Neural progenitor cell (in vitro differentiated cells): ENCODE measurements around the gene CIDEA. TPM values are rescaled to one million over a fixed set of nuclear protein-coding genes. Genes with fewer than 3 reads are reported as not detected.
"Not testable (repeated sequence)": the region's sequence is repeated elsewhere in the genome, so short reads cannot be mapped to it uniquely, and the experiment has no call there.

Experiments
- DNase-seq: peaks from one replicate; pipeline ENCODE4 v3.0.0-alpha.2; 2016; ENCODE audit warnings: low spot score
- H2AFZ ChIP-seq: fragments of 200-600 bp; sonication (generic); replicated peaks from 2 replicates; pipeline ENCODE4 v1.6.1; 2016; ENCODE audit warnings: antibody characterized with exemption
- H3F3A ChIP-seq: fragments of 200-600 bp; sonication (generic); 2 replicates; pipeline ENCODE4 v1.6.1; 2016; ENCODE audit warnings: antibody characterized with exemption, low read depth
- H3K27ac ChIP-seq: fragments of 200-600 bp; sonication (generic); 2 replicates; pipeline ENCODE4 v1.5.1; 2016; ENCODE audit warnings: mild to moderate bottlenecking
- H3K27me3 ChIP-seq: fragments of 200-600 bp; sonication (generic); 2 replicates; pipeline ENCODE4 v1.6.1; 2016; ENCODE audit warnings: mild to moderate bottlenecking, moderate library complexity
- H3K36me3 ChIP-seq: fragments of 200-600 bp; sonication (generic); 2 replicates; pipeline ENCODE4 v1.5.1; 2016
- H3K4me1 ChIP-seq: fragments of 200-600 bp; sonication (generic); 2 replicates; pipeline ENCODE4 v1.6.1; 2016; ENCODE audit warnings: mixed run types
- H3K4me2 ChIP-seq: fragments of 200-600 bp; sonication (generic); 2 replicates; pipeline ENCODE4 v1.6.1; 2016
- H3K4me3 ChIP-seq: fragments of 200-600 bp; sonication (generic); 2 replicates; pipeline ENCODE4 v1.5.1; 2016
- H3K79me2 ChIP-seq: fragments of 200-600 bp; sonication (generic); 2 replicates; pipeline ENCODE4 v1.6.1; 2016; ENCODE audit warnings: low read depth
- H3K9ac ChIP-seq: fragments of 200-600 bp; sonication (generic); 2 replicates; pipeline ENCODE4 v1.6.1; 2016
- H3K9me3 ChIP-seq: fragments of 200-600 bp; sonication (generic); 2 replicates; pipeline ENCODE4 v1.5.1; 2016; ENCODE audit warnings: low read depth
- H4K20me1 ChIP-seq: fragments of 200-600 bp; sonication (generic); 2 replicates; pipeline ENCODE4 v1.6.1; 2016; ENCODE audit warnings: low read depth
- H3K27ac Mint-ChIP-seq: 3 replicates; pipeline ENCODE4 v1.8.0; 2021; ENCODE audit warnings: mixed read lengths
- H3K27me3 Mint-ChIP-seq: 2 replicates; pipeline ENCODE4 v1.8.0; 2022; ENCODE audit warnings: low read depth, mild to moderate bottlenecking, inconsistent platforms, moderate library complexity, mixed read lengths; ENCODE audit not compliant: insufficient read depth
- H3K36me3 Mint-ChIP-seq: 3 replicates; pipeline ENCODE4 v1.8.0; 2021; ENCODE audit warnings: mixed read lengths
- H3K4me1 Mint-ChIP-seq: 3 replicates; pipeline ENCODE4 v1.8.0; 2021; ENCODE audit warnings: mixed read lengths
- H3K4me3 Mint-ChIP-seq: 3 replicates; pipeline ENCODE4 v1.8.0; 2021; ENCODE audit warnings: mild to moderate bottlenecking, moderate library complexity, mixed read lengths
- H3K9me3 Mint-ChIP-seq: 3 replicates; pipeline ENCODE4 v1.8.0; 2020; ENCODE audit warnings: mixed read lengths
- CTCF ChIP-seq: fragments of 200-600 bp; sonication (generic); IDR thresholded peaks from 2 replicates; pipeline ENCODE4 v1.5.1; 2017; ENCODE audit warnings: antibody characterized with exemption, mild to moderate bottlenecking
- EZH2 ChIP-seq: fragments of 200-600 bp; sonication (generic); IDR thresholded peaks from 2 replicates; pipeline ENCODE4 v1.6.1; 2017; ENCODE audit warnings: antibody characterized with exemption, mild to moderate bottlenecking, moderate library complexity
- EZH2phosphoT487 ChIP-seq: fragments of 200-600 bp; sonication (generic); IDR thresholded peaks from 2 replicates; pipeline ENCODE4 v1.6.1; 2017; ENCODE audit warnings: antibody characterized with exemption
- total RNA-seq: library from RNA; depleted of rRNA; stranded (reverse); fragments of >200 nt; gene quantifications from 2 replicates; pipeline ENCODE4 v1.2.3, GENCODE V29; 2015; ENCODE audit warnings: low replicate concordance

Gene CIDEA, protein sequence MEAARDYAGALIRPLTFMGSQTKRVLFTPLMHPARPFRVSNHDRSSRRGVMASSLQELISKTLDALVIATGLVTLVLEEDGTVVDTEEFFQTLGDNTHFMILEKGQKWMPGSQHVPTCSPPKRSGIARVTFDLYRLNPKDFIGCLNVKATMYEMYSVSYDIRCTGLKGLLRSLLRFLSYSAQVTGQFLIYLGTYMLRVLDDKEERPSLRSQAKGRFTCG
- not detected in 2 replicates for total RNA-seq

- Histone ChIP-seq H3K4me2 (peak within 1 kb of the TSS; percentile 70), H4K20me1 (peaks cover 20% of the 10 kb centered on the region), H3K36me3 (no peaks in the 10 kb centered on the region), H3K4me3 (peak within 1 kb of the TSS; percentile 50), H3F3A (peaks cover 5% of the 10 kb centered on the region), H3K27ac (no peak within 1 kb of the TSS), H2AFZ (peak within 1 kb of the TSS; percentile 30), H3K27me3 (peaks cover 92% of the 10 kb centered on the region), H3K4me1 (peaks cover 16% of the 10 kb centered on the region), H3K9me3 (no peaks in the 10 kb centered on the region), H3K79me2 (no peaks in the 10 kb centered on the region), H3K9ac (no peak within 1 kb of the TSS)
- Mint-ChIP-seq H3K27ac (no peak within 1 kb of the TSS), H3K36me3 (no peaks in the 10 kb centered on the region), H3K27me3 (peaks cover 44% of the 10 kb centered on the region), H3K9me3 (peaks cover 3% of the 10 kb centered on the region), H3K4me3 (peak within 1 kb of the TSS; percentile 79), H3K4me1 (peaks cover 27% of the 10 kb centered on the region)
- TF ChIP-seq EZH2 = peak; percentile 92
- TF ChIP-seq EZH2phosphoT487 = peak; percentile 71
- peak; percentile 13 for TF ChIP-seq CTCF
- DNase-seq = peak; percentile 86
These were observed at the start of gene CIDEA for GRCh38 chr18:12254136-12254819. CIDEA (plus strand) TSS chr18:12254361; CDS start chr18:12254384, 23 bp downstream.

DNA sequence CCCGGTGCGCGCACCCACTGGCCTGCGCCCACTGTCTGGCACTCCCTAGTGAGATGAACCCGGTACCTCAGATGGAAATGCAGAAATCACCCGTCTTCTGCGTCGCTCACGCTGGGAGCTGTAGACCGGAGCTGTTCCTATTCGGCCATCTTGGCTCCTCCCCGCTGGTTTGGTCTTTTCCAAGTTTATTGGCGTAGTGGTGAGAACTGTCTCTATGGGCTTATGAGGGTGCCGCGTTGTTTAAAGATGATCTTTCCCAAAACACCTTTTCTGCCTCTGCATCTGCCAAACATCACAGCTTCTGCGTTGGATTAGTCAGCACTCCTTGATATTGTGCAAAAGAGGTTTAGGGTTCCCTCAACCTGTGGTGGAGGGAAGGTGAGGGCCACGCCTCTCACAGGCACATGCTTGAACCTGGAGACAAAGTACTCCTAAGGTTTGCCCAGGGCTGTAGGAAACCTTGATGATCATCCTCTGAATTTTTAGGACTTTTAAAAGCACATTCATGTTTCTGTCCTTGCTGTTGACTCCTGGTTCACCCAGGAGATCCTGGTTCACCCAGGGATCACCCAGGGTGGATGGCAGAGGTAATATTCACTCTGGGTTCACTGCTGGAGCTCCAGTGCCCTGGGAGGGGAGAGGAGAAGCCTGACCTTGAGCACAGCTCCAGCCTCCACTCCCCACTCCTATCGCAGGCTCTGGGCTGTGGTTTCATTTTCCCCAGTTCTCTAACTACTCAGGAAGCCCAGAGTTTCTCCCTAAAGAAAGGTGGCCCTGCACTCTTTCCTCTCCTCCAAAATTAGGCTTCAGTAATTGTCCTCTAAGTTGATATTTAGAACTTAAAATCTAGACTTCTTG, 45.6 kb upstream of the CIDEA start:
- H3K36me3 ChIP-seq, H3K4me3 Mint-ChIP-seq, H3K9ac ChIP-seq, H3K36me3 Mint-ChIP-seq, H3K27ac ChIP-seq, H3K9me3 ChIP-seq, H3K9me3 Mint-ChIP-seq, H3K27me3 Mint-ChIP-seq, DNase-seq, H3K4me3 ChIP-seq, H3K4me1 ChIP-seq, H3K4me1 Mint-ChIP-seq, H3K79me2 ChIP-seq, H3K27ac Mint-ChIP-seq, H3K27me3 ChIP-seq, H3F3A ChIP-seq, H2AFZ ChIP-seq, H4K20me1 ChIP-seq, H3K4me2 ChIP-seq: not testable (repeated sequence)

DNA sequence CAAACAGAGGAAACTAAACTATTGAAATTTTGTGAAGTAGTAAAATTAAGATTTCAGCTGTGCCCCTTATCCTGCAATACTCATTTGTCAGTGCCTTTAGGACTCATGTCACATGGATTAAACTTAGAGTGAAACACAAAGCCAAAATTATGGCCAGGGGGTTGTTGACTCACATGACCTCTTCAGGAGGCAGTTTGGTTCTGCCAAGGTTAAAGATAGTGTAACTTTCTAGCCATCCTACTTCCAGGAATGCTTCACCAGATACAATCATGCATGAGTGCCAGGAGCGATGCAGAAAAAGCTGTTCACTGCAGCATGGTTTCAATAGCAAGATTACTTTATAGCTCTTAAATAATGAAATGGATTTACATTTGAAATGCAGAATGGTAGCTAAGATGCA, 41.9 kb upstream of the CIDEA start:
- not testable (repeated sequence) for H2AFZ ChIP-seq, H3K79me2 ChIP-seq, H3K36me3 ChIP-seq, H3K4me2 ChIP-seq, H3K9me3 Mint-ChIP-seq, H3K27me3 ChIP-seq, H3K27ac Mint-ChIP-seq, H4K20me1 ChIP-seq, H3K4me3 Mint-ChIP-seq, H3K27me3 Mint-ChIP-seq, H3K4me1 ChIP-seq, H3K9me3 ChIP-seq, DNase-seq, H3K27ac ChIP-seq, H3K36me3 Mint-ChIP-seq, H3K9ac ChIP-seq, H3K4me3 ChIP-seq, H3F3A ChIP-seq, H3K4me1 Mint-ChIP-seq

- H3K36me3 Mint-ChIP-seq, H4K20me1 ChIP-seq, H3K27me3 ChIP-seq, DNase-seq, H2AFZ ChIP-seq, H3F3A ChIP-seq, H3K4me3 Mint-ChIP-seq, H3K27ac Mint-ChIP-seq, H3K27ac ChIP-seq, H3K4me1 ChIP-seq, H3K4me1 Mint-ChIP-seq, H3K27me3 Mint-ChIP-seq, H3K4me2 ChIP-seq, H3K4me3 ChIP-seq, H3K9ac ChIP-seq, H3K36me3 ChIP-seq, H3K79me2 ChIP-seq, H3K9me3 ChIP-seq, H3K9me3 Mint-ChIP-seq: not testable (repeated sequence)
These were observed 39.7 kb upstream of the CIDEA start for GRCh38 chr18:12214296-12215005.

DNA sequence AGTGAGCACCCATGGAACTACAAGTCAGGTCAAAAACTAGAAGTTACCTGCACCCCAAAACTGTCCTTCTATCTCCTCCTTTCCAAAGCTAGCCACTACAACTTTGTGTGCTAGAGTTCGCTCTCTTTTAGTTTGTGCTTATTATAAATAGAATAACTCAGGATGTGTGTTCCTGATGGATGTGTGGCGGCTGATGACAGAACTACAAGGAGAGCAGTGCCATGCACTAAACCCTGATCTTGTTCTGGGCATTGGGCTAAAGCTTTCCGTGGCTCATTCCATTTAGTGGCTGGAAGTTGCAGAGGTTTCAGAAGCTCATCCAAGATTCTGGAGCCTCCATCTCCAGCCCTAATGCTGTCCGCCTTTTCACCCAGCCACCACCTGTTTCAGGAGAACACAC, 37.7 kb upstream of the CIDEA start:
- not testable (repeated sequence) for DNase-seq, H4K20me1 ChIP-seq, H3K4me3 ChIP-seq, H3K79me2 ChIP-seq, H3K27me3 Mint-ChIP-seq, H3K36me3 Mint-ChIP-seq, H3K27me3 ChIP-seq, H3K4me3 Mint-ChIP-seq, H3K9me3 Mint-ChIP-seq, H3K4me1 ChIP-seq, H2AFZ ChIP-seq, H3K36me3 ChIP-seq, H3K9me3 ChIP-seq, H3K27ac ChIP-seq, H3K4me1 Mint-ChIP-seq, H3K9ac ChIP-seq, H3F3A ChIP-seq, H3K27ac Mint-ChIP-seq, H3K4me2 ChIP-seq

GRCh38 chr18:12218603-12219002, 35.6 kb upstream of the CIDEA start:
- H3F3A ChIP-seq, H3K9me3 ChIP-seq, H3K4me2 ChIP-seq, H3K36me3 Mint-ChIP-seq, DNase-seq, H3K9ac ChIP-seq, H3K9me3 Mint-ChIP-seq, H3K4me3 Mint-ChIP-seq, H3K36me3 ChIP-seq, H3K79me2 ChIP-seq, H2AFZ ChIP-seq, H4K20me1 ChIP-seq, H3K4me1 Mint-ChIP-seq, H3K4me3 ChIP-seq, H3K27me3 Mint-ChIP-seq, H3K4me1 ChIP-seq, H3K27ac ChIP-seq, H3K27me3 ChIP-seq, H3K27ac Mint-ChIP-seq: not testable (repeated sequence)
